CD4-positive, alpha-beta T cell treated with Interleukin-6 at 100 ng/mL for 8 hours (primary cell): ENCODE measurements around the gene SLCO4A1.

Source experiments
- DNase-seq: peaks from one replicate; pipeline ENCODE4 v3.0.0-alpha.2; 2020; ENCODE audit warnings: mixed read lengths, low spot score

Gene SLCO4A1

DNA sequence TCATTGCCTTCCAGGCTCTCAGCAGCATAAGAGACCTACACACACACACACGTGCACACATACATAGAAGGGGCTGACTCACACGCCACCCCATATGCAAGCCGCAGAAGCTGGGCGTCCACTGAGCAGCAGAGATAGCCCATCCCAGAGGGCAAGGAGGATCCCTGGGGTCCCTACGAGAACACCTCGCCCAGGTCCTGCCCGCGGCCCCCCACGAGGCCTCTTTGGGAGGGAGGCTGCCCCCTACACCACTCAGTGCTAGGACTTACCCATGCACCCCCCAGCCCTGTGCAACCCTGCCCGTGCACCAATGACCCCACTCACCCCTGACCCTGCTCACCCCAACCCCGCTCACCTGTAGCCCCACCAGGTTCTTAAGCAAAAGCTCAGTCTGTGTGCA, 45.8 kb downstream of the SLCO4A1 start:
- no peak for DNase-seq

DNA sequence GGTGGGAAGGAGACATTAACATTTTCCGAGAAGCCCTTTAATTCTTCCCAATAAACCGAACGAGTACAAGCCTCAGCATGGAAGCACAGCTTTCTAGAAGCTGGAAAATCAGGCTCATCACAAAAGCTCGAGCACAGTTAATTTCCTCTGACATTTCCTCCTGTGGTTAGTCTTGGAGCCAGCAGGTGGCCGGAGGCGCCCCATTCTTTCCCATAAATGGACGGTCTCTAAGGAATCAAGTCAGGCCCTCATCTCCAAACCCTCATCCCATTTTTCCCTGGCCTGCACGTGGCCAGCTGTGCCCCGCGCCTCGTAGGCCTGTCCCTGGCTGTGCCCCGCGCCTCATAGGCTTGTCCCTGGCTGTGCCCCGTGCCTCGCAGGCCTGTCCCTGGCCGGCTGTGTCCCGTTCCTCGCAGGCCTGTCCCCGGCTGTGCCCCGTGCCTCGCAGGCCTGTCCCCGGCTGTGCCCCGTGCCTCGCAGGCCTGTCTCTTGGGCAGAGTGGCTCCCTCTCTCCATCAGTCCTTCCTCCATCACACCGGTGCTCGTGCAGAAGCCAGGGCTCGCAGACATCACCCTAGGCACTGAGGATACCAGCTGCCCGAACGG, 46.7 kb downstream of the SLCO4A1 start:
- DNase-seq, result no peak

DNA sequence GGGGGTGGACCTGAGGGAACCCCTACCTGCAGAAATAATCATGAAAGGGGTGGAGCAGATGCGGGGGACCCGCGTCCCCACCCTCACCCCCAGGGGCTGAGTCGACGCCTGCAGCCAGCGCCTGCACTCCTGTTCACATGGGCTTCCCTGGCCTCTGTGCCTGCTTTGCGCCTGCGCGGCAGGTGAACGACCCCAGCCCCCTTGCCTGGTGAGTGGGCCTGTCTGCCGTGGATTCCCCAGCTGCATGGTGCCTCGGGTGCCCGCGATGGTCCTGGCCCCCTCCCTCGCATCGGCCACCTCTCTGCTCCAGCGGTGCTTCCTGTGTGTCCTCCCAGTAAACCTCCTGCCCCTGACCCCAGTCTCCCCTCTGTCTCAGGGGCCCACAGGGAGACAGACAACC, 47.6 kb downstream of the SLCO4A1 start:
- DNase-seq, result no peak

DNA sequence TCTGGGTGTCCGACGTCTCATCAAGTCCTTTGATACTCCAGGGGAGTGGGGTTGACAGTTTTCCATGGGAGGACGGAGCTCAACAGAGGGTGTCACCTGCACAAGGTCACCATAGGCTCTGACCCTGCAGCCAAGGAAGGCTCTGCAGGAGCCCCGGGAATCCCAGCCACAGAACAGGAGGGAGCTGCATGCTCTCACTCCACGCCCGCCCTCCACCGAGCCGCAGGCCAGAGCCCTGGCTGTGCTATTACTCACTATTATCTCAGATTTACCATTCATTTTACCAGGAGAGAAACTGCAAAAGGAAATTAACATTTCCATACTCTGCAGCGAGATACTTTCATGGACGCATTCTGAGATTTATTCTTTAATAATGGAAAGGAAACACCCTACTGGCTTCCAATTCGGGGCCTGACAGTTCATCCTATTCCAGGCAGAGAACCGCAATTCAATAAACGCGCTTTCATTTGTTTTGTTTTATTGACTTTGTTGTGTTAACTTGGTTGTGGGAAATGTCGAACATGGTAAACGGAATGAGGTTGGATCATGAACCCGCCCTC, 48.0 kb downstream of the SLCO4A1 start:
- DNase-seq, result no peak

DNA sequence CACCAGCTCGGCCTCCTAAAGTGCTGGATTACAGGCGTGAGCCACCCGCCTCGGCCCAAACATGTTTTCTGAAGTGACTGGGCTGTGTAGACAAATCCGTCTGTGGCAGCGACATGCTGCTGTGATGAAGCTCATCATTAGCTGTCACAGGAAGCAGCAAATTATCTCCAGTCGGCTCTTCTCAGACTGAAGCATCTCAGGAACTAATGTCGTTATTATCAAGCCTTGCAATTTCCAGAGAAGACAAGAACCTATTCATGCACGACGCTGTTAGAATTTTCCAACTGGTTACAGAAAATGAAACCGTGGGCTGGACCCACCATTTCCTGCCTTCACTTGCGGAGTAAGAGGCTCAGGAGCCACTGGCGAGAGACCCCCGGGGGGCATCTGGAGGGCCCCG, 49.2 kb downstream of the SLCO4A1 start:
- no peak for DNase-seq

DNA sequence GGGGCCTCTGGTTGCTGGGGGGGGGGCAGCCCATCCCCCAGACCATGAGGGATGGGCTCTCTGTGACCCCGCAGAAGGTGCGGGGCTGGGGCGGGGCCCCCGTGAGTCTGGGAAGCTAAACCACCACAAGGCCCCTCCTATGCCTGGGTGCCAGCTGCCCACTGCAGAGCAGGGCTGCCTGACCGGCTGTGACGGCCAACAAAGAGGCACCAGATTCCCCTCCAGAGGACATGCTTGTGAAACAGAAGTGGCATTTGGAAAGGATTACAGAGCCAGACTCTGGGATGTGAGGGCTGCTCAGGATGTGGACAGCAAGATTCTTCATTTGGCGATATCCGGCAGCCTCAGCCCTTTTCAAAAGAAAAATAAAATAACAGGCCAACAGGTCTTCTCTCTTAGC, 49.9 kb downstream of the SLCO4A1 start:
- no peak for DNase-seq

DNA sequence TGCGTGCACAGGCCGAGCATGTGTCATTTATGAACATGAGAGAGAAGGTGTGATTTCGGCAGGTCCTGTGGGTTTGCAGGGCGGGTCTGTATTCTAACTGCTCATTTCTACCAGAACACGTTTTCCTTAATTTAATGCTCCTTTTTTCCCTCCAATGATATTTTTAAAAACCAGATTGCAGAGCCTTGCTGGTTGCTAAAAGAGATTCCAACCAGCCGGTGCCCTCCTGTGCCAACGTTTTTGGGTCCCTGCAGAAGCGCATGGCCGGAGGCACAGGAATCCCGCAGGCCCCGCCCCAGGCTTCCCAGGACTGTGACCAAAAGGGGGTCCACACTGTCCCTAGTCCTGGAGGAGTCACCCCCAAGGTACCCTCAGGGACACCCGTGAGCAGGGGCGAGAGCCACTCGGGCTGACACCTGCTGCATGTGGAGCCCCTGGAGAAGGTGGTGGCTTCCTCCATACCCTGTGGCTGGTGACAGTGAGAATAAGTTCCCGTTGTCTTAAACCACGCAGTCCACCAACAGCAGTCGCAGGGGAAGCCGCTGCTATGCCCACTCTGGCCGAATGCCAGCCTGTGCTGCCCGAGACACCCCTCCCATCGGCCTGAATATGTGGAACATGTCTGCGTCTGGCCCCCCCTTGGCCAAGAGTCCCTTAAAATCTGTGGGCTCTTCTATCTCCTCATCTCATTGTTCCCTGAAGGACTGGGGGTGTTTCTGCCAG, 50.7 kb downstream of the SLCO4A1 start:
- no peak for DNase-seq

DNA sequence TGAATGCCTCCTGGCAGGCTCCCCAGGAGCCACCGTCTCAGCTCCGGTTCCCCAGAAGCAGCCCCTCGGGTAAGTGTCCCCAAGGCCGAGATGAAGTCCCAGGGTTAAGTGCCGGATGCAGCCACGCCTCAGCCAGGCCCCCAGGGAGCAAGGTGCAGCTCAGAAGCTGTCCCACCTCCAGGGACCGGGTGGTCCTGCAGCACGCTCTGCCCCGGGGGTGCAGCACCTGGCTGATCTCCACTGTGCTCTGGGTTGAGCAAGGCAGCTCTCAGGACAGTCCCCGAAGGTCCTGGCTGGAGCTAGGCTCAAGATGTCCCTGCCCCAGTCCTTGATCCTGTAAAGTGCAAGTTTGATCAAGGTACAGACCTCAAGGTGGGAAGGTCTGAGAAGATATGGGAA, 51.2 kb downstream of the SLCO4A1 start:
- DNase-seq, result no peak

DNA sequence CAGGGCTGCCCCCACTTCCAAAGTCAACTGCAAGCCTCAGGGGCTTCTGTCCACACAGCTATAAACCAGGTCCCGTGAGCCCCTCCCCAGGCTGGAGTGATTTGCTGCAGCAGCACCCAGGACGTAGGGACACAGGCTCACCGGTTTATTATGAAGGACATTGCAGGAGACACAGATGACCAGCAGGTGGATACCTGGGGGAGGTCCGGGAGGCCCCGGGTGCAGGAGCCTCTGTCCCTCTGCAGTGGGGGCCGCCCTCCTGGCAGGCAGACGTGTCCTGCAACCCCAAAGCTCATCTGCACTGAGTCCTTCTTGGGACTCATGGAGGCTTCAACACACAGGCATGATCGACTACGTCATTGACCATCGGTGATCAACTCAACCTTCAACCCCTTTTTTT, 51.8 kb downstream of the SLCO4A1 start:
- no peak for DNase-seq

DNA sequence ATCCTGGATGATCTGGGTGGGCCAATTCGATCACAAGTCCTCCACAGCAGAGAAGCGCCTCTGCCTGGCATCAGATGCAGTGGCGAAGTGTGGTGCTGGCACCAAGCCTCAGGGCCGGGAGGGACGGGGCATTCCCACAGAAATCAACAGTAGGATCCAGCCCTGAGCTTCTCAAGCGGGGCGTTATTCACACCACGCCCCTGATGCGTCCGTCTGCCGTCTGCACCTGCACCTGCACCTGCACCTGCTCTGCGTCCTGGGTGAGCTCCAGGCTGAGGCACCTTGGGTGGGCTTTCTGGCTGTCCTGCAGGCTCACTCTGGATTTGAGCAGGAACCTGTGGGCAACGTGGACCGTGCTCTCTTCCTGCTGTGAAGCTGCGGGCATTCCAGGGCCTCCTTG, 52.6 kb downstream of the SLCO4A1 start:
- DNase-seq, result no peak

DNA sequence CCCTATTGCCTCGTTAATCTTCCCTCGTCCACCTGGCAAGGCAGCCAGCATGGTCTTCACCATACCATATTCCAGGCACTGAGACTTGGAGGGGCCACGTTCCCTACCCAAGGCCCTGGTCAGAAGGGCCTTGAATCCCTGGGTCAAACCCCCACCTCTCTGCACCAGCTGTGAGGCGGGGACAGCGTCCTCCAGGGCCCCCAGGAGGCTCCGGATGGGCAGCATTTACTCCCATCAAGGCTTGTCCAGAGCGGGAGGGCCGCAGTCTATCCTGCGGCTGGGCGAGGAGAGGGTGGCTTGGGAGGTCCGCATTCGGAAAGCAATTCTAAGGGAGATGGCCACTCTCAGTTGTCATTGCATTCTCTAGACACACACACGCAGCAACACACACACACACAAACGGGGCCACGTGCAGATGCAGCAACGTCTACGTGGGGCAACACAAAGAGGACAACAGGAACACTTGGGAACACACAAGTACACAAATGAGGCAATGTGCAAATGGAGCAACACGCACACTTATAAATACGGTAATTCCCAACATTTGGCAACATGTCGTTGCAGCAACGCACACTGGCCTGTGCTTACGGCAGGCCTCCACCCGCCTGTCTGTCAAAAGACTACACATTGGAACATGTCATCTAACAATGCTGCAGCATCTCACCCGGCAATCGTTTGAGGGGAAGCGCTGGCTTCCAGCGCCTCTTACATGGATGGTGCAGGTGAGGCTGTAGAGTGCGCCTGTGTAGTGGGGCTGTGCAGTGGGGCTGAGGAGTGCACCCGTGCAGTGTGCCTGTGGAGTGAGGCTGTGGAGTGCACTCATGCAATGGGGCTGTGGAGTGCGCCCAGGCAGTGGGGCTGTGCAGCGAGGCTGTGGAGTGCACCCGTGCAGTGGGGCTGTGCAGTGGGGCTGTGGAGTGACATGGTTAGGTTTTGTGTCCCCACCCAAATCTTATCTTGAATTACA, 53.4 kb downstream of the SLCO4A1 start:
- no peak for DNase-seq

DNA sequence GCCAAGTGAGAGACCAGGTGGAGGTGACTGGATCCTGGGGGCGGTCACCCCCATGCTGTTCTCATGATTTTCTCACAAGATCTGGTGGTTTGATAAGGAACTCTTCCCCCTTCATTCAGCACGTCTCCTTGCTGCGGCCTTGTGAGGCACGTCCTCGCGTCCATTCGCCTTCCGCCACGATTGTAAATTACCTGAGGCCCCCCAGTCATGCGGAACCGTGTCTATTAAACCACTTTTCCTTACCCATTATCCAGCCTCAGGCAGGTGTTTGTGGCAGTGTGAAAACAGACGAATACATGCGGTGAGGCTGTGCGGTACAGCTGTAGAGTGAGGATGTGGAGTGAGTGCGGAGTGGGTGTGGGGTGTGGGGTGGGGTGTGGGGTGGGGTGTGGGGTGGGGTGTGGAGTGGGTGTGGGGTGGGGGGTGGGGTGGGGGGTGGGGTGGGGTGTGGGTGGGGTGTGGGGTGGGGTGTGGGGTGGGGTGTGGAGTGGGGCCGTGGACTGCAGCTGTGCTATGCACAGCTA, 54.2 kb downstream of the SLCO4A1 start:
- no peak for DNase-seq

DNA sequence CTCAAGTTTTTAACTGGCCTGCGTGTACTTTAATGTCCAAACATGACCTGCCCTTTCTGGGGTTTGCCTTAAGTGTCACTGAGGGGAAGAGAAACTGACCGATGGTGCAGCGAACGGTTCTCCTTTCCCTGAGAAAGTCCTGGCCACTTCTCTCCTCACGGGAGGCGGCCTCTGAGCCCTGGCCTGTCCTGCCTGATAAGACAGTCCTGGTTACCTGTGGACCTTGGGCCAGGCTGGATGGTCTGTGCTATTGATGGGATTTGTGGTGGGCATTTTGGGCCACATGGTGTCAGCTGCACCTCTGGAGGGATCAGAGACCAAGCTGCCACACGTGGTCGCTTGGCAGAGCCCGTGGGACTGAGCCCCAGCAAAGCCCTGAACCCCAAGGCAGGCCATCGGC, 54.7 kb downstream of the SLCO4A1 start:
- DNase-seq, result no peak

DNA sequence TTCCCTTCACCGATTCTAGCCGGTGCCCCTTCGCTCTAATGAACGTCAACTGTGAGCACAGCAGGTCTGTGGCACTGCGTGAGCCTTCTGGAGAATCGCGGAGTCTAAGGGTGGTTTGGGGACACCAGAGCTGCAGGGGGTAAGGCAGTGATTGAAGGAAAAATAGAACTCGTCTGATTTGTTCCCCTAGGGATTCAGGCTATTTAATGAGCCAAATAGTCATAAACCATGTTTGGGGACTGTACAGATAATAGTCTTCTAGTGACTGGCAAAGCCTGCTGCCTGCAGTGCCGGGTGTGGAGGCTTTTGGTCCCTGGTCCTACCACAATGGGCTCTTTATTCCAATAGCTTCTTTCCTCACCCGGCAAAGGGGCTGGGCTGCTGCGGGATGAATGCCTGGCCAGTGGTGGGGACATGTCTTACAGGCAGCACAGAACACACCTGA, 55.2 kb downstream of the SLCO4A1 start:
- no peak for DNase-seq

DNA sequence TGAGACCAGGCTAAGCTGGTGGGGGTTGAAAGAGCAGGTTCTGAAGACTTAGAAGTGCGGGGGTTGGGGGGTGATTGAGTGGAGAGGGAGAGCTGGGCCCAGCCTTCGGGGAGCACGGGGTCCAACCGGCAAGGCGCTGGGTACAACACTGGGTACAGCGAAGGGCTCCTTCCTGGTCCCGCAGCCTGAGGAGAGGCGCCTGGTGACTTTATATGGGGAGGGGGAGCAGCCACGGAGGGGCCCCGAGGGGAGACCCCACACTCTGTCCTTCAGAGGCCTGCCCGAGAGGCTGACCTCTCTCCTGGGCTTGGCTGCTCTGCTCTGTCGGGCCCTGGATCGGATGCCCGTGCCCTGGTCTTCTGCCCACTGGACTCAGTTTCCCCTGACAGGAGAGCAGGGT, 55.9 kb downstream of the SLCO4A1 start:
- DNase-seq, result no peak

DNA sequence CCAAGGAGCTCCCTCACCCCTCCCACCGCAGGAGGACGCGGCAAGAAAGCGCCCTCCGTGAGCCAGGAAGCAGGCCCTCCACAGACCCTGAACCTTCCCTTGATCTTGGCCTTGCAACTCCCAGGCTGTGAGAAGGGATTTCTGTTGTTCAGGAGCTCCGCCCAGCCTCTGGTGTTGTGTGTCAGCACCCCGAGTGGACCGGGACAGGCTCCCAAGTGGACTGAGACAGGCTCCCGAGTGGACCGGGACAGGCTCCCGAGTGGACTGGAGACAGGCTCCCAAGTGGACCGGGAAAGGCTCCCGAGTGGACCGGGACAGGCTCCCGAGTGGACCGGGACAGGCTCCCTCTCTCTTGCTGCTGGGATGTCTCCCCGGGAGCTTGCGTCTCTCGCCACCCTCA, 57.0 kb downstream of the SLCO4A1 start:
- no peak for DNase-seq

DNA sequence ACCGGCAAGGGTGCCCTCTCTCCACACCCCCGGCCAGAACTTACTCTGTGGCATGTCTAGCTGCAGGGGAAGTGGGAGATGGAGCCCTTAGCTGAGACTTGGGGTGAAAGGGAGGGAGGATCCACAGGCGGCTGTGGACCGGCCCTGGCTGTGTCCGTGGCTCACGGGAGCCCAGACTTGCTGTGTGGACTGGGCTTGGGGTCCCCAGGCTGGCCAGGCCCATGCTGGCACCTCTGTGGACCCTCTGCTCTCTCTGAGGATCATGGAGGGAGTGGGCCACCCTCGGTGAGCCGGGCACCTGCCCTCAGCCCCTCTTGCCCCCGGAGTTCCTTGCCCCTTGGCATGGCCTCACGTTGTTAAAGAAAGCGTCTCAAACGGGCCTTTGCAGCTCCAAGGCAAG, 57.4 kb downstream of the SLCO4A1 start:
- no peak for DNase-seq

DNA sequence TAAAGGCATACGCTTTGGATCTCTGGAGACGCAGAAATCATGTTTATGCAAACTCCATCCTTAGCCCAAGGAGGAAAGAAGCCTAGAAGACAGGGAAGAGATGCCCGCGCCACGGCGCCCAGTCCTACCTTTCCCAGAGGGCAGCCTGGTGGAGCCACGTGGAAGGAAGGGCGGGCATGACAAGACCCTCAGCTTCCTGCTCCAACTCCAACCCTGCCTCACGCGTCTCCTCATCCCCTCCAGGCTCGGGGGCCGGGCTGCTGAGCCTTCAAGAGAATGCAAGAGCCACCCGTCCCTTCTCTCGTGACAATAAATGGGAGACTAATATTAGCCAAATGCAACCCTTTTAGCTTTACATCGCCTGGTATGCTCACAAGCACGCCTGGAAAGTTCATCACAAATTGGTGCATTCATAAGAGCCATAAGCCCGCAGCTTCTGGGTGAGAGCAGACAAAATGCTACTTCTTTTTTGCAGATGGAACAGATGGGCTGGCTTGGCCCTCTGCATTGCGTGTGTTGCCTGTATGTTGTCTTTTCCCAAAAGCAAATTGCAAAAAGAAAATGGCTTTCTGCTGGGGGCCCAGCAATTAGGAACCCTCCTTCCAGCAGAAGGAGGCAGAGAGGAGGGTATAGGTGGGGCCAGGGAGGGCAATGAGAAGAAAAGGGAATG, 58.1 kb downstream of the SLCO4A1 start:
- DNase-seq, result no peak

DNA sequence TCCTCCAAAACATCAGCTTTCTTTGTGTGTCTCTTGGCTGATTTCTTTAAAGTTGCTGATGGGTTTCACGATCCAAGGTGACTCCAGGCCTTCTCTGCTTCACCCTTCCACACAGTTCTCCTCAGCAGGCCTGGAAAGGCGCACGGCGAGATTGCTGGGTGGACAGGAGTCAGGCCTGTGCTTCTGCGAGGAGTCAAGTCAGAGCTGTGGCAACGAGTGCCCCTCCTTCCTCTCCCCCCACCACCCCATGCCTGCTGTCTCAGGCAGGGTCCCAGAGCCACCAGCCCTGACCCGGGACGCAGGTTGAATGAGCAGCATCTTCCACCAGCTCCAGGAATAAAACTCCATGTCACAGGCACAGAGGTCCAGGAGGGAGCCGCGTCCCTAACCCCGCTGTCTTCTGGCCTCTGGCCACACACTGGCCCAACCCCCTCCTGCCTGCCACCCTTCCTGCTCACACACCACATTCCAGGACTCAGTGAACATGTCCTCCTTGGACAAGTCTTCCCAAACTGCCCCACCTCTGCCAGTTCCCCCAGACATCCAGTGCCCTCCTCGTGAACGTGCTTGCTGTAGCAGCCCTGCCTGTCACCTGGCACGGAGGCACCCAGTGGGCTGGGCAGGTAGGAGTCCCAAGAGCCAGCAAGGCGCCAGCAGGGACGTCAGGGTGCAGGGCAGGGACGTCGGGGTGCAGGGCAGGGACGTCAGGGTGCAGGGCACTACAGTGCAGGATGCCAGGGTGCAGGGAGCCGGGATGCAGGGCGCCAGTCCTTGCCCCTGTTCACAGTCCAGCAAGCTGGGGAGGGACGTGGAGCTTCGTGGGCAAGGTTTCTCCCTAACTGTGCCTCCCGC, 59.1 kb downstream of the SLCO4A1 start:
- no peak for DNase-seq

DNA sequence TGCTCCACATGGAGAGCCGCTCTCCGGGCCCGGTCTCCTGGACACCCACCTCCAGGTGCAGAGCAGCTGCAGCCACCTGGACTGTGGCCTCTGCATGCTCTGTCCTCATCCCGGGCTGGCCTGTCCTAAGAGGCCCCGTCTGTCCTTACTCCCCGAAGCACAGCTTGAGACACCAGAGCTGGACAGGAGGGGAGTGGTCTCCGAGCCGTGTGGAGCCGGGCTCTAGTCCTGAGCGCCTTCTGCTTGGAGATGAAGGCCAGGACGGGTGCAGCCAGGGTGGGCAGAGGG, 59.7 kb downstream of the SLCO4A1 start:
- DNase-seq, result no peak
